ENCODE data around the gene ZNF141.
"Not testable (repeated sequence)": the region's sequence is repeated elsewhere in the genome, so short reads cannot be mapped to it uniquely, and the experiment has no call there.

ZNF141 gene

GRCh38 chr4:385934-386707 is 48.5 kb downstream of the ZNF141 start:
- DNase-seq (ENCODE audit: low read depth, low spot score): no peak

GRCh38 chr4:386708-387105 is 49.1 kb downstream of the ZNF141 start:
- no peak for DNase-seq (ENCODE audit: low read depth, low spot score)

- no peak for DNase-seq (ENCODE audit: low read depth, low spot score)
Observed at GRCh38 chr4:404006-404405, 66.4 kb downstream of the ZNF141 start.

- DNase-seq (ENCODE audit: low read depth, low spot score): not testable (repeated sequence)
Observed at GRCh38 chr4:408321-408720, 70.7 kb downstream of the ZNF141 start.

GRCh38 chr4:422587-422986 is 85.0 kb downstream of the ZNF141 start:
- DNase-seq (ENCODE audit: low read depth, low spot score): no peak

Data from activated naive CD8-positive, alpha-beta T cell treated with anti-CD3 and anti-CD28 coated beads, Interleukin-2, amount 50 U/mL, for 16 hours (primary cell).